Measurements from ENCODE around the gene NDUFS8.
"Not testable (repeated sequence)": the region's sequence is repeated elsewhere in the genome, so short reads cannot be mapped to it uniquely, and the experiment has no call there.

The NDUFS8 gene

GRCh38 chr11:68030318-68031143 lies at the start of gene NDUFS8:
Gene NDUFS8, plus strand, starts transcription at chr11:68030681. Its CDS starts 1,471 bp downstream, at chr11:68032152.
- peak; percentile 99 for DNase-seq (ENCODE audit: low spot score)

GRCh38 chr11:67981226-67981625 lies 49.3 kb upstream of the NDUFS8 start:
- not testable (repeated sequence) for DNase-seq (ENCODE audit: low spot score)

GRCh38 chr11:67982255-67982857 lies 48.1 kb upstream of the NDUFS8 start:
- DNase-seq (ENCODE audit: low spot score): not testable (repeated sequence)

- DNase-seq (ENCODE audit: low spot score): no peak
Measured at GRCh38 chr11:67983951-67984350, 46.5 kb upstream of the NDUFS8 start.

- not testable (repeated sequence) for DNase-seq (ENCODE audit: low spot score)
Measured at GRCh38 chr11:67985302-67985701, 45.2 kb upstream of the NDUFS8 start.

GRCh38 chr11:67990546-67991346 lies 39.7 kb upstream of the NDUFS8 start:
- DNase-seq (ENCODE audit: low spot score): not testable (repeated sequence)

- DNase-seq (ENCODE audit: low spot score): not testable (repeated sequence)
Measured at GRCh38 chr11:67991347-67992121, 38.9 kb upstream of the NDUFS8 start.

- DNase-seq (ENCODE audit: low spot score): not testable (repeated sequence)
Measured at GRCh38 chr11:67993821-67994220, 36.7 kb upstream of the NDUFS8 start.

- not testable (repeated sequence) for DNase-seq (ENCODE audit: low spot score)
Measured at GRCh38 chr11:67994387-67994786, 36.1 kb upstream of the NDUFS8 start.

GRCh38 chr11:67995129-67995528 lies 35.4 kb upstream of the NDUFS8 start:
- not testable (repeated sequence) for DNase-seq (ENCODE audit: low spot score)

GRCh38 chr11:67995579-67995978 lies 34.9 kb upstream of the NDUFS8 start:
- DNase-seq (ENCODE audit: low spot score): not testable (repeated sequence)

GRCh38 chr11:67996051-67996450 lies 34.4 kb upstream of the NDUFS8 start:
- no peak for DNase-seq (ENCODE audit: low spot score)

- DNase-seq (ENCODE audit: low spot score): peak; percentile 84
Measured at GRCh38 chr11:67996622-67997474, 33.6 kb upstream of the NDUFS8 start.

- no peak for DNase-seq (ENCODE audit: low spot score)
Measured at GRCh38 chr11:67997475-67997921, 33.0 kb upstream of the NDUFS8 start.

- no peak for DNase-seq (ENCODE audit: low spot score)
Measured at GRCh38 chr11:67998150-67999045, 32.1 kb upstream of the NDUFS8 start.

GRCh38 chr11:67999201-67999629 lies 31.3 kb upstream of the NDUFS8 start:
- DNase-seq (ENCODE audit: low spot score): no peak

- no peak for DNase-seq (ENCODE audit: low spot score)
Measured at GRCh38 chr11:67999704-68000103, 30.8 kb upstream of the NDUFS8 start.

GRCh38 chr11:68002575-68002937 lies 27.9 kb upstream of the NDUFS8 start:
- DNase-seq (ENCODE audit: low spot score): no peak

Measured in COLO829 (cell line).